Measurements from ENCODE around the gene GNG7. TPM values are rescaled to one million over a fixed set of nuclear protein-coding genes. Genes with fewer than 3 reads are reported as not detected.

The GNG7 gene
- total and polyA plus RNA-seq, 10 of the 15 experiments (the other 5 are each of a cell fraction or from before 2014, with no cell fraction given): 1.9 to 13.6 (median 6.5) TPM

DNA sequence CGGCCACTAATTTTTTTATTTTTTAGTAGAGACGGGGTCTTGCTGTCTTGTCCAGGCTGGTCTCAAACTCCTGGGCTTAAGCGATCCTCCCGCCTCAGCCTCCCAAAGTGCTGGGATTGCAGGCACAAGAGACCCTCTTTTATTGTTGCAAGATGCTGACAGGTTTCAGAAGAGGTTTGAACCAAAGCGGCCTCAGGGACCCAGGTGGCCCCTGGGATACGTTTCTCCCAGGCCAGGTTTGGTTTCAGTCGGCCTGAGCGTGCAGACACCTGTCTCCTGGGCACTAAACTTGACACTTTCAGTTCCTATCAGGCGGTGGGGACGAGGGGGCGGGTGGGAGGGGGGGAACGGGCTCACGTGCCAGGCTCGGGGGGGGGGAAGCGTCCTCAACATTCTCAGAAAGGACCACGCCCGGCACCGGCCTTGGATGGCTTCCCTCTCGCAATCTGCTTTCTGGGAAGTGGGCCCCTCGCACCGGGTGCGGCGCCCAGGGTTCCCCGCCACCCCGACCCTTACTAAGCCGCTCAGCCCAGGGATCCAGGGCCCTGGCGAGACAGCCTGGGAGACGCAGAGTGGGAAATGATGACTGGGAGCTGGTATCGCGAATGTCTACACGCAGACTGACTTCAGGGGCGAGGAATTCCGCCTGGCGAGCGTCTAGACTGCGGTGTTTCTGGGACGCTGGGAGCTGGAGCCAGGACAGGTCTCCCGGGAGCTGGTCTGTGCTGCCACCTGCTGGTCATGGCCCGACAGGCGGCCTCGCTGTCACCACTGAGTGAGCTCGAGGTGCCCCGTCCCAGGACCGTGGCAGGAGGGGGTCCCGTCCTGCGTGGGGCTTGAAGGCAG lies 91.6 kb downstream of the GNG7 start (continued):
- TF ChIP-seq, protein P1, sequence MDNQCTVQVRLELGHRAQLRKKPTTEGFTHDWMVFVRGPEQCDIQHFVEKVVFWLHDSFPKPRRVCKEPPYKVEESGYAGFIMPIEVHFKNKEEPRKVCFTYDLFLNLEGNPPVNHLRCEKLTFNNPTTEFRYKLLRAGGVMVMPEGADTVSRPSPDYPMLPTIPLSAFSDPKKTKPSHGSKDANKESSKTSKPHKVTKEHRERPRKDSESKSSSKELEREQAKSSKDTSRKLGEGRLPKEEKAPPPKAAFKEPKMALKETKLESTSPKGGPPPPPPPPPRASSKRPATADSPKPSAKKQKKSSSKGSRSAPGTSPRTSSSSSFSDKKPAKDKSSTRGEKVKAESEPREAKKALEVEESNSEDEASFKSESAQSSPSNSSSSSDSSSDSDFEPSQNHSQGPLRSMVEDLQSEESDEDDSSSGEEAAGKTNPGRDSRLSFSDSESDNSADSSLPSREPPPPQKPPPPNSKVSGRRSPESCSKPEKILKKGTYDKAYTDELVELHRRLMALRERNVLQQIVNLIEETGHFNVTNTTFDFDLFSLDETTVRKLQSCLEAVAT (IDR thresholded peaks at IDR 0.05): peak; percentile 66
- no peak for TF ChIP-seq JUND (IDR thresholded peaks at IDR 0.05; ENCODE audit: low read depth, low read length)
- TF ChIP-seq SMARCA5 (IDR thresholded peaks at IDR 0.05): peak; percentile 94
- no peak for TF ChIP-seq CHD1 (IDR thresholded peaks at IDR 0.05; ENCODE audit: low read depth, low read length)
- TF ChIP-seq, protein P2, sequence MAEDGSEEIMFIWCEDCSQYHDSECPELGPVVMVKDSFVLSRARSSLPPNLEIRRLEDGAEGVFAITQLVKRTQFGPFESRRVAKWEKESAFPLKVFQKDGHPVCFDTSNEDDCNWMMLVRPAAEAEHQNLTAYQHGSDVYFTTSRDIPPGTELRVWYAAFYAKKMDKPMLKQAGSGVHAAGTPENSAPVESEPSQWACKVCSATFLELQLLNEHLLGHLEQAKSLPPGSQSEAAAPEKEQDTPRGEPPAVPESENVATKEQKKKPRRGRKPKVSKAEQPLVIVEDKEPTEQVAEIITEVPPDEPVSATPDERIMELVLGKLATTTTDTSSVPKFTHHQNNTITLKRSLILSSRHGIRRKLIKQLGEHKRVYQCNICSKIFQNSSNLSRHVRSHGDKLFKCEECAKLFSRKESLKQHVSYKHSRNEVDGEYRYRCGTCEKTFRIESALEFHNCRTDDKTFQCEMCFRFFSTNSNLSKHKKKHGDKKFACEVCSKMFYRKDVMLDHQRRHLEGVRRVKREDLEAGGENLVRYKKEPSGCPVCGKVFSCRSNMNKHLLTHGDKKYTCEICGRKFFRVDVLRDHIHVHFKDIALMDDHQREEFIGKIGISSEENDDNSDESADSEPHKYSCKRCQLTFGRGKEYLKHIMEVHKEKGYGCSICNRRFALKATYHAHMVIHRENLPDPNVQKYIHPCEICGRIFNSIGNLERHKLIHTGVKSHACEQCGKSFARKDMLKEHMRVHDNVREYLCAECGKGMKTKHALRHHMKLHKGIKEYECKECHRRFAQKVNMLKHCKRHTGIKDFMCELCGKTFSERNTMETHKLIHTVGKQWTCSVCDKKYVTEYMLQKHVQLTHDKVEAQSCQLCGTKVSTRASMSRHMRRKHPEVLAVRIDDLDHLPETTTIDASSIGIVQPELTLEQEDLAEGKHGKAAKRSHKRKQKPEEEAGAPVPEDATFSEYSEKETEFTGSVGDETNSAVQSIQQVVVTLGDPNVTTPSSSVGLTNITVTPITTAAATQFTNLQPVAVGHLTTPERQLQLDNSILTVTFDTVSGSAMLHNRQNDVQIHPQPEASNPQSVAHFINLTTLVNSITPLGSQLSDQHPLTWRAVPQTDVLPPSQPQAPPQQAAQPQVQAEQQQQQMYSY (CRISPR knock-in tag; IDR thresholded peaks at IDR 0.05): no peak
- no peak for TF ChIP-seq CBX3 (IDR thresholded peaks at IDR 0.05; ENCODE audit: borderline replicate concordance, low read depth)
- no peak for TF ChIP-seq MYC (IDR thresholded peaks at IDR 0.05; ENCODE audit: insufficient read depth, insufficient read length, insufficient replicate concordance, low read length, severe bottlenecking)
- TF ChIP-seq, protein P3, sequence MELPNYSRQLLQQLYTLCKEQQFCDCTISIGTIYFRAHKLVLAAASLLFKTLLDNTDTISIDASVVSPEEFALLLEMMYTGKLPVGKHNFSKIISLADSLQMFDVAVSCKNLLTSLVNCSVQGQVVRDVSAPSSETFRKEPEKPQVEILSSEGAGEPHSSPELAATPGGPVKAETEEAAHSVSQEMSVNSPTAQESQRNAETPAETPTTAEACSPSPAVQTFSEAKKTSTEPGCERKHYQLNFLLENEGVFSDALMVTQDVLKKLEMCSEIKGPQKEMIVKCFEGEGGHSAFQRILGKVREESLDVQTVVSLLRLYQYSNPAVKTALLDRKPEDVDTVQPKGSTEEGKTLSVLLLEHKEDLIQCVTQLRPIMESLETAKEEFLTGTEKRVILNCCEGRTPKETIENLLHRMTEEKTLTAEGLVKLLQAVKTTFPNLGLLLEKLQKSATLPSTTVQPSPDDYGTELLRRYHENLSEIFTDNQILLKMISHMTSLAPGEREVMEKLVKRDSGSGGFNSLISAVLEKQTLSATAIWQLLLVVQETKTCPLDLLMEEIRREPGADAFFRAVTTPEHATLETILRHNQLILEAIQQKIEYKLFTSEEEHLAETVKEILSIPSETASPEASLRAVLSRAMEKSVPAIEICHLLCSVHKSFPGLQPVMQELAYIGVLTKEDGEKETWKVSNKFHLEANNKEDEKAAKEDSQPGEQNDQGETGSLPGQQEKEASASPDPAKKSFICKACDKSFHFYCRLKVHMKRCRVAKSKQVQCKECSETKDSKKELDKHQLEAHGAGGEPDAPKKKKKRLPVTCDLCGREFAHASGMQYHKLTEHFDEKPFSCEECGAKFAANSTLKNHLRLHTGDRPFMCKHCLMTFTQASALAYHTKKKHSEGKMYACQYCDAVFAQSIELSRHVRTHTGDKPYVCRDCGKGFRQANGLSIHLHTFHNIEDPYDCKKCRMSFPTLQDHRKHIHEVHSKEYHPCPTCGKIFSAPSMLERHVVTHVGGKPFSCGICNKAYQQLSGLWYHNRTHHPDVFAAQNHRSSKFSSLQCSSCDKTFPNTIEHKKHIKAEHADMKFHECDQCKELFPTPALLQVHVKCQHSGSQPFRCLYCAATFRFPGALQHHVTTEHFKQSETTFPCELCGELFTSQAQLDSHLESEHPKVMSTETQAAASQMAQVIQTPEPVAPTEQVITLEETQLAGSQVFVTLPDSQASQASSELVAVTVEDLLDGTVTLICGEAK (IDR thresholded peaks at IDR 0.05; ENCODE audit: borderline replicate concordance): peak; percentile 11; the same call in 1 of the 2 replicates
- TF ChIP-seq EED (IDR thresholded peaks at IDR 0.05; ENCODE audit: low read depth): peak; percentile 95
- TF ChIP-seq ASH2L (IDR thresholded peaks at IDR 0.05; ENCODE audit: borderline replicate concordance, low read depth): no peak
- peak; percentile 88 for TF ChIP-seq HDGF (IDR thresholded peaks at IDR 0.05)
- TF ChIP-seq, protein P4, sequence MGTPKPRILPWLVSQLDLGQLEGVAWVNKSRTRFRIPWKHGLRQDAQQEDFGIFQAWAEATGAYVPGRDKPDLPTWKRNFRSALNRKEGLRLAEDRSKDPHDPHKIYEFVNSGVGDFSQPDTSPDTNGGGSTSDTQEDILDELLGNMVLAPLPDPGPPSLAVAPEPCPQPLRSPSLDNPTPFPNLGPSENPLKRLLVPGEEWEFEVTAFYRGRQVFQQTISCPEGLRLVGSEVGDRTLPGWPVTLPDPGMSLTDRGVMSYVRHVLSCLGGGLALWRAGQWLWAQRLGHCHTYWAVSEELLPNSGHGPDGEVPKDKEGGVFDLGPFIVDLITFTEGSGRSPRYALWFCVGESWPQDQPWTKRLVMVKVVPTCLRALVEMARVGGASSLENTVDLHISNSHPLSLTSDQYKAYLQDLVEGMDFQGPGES (IDR thresholded peaks at IDR 0.05): peak; percentile 54
- TF ChIP-seq MEF2A (IDR thresholded peaks at IDR 0.05; ENCODE audit: insufficient read depth, low read depth, low read length): peak; percentile 75
- no peak for TF ChIP-seq ZNF24 (IDR thresholded peaks at IDR 0.05)
- TF ChIP-seq, protein P5, sequence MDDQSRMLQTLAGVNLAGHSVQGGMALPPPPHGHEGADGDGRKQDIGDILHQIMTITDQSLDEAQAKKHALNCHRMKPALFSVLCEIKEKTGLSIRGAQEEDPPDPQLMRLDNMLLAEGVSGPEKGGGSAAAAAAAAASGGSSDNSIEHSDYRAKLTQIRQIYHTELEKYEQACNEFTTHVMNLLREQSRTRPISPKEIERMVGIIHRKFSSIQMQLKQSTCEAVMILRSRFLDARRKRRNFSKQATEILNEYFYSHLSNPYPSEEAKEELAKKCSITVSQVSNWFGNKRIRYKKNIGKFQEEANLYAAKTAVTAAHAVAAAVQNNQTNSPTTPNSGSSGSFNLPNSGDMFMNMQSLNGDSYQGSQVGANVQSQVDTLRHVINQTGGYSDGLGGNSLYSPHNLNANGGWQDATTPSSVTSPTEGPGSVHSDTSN (IDR thresholded peaks at IDR 0.05; ENCODE audit: insufficient replicate concordance, low read depth, low read length): no peak
- no peak for TF ChIP-seq FOXK2 (IDR thresholded peaks at IDR 0.05)
- TF ChIP-seq KLF5 (IDR thresholded peaks at IDR 0.05; ENCODE audit: partially characterized antibody): no peak
- no peak for TF ChIP-seq TCF7 (IDR thresholded peaks at IDR 0.05; ENCODE audit: borderline replicate concordance)

All from GM12878 (cell line).